Adrenal gland (tissue), 5 donors: ENCODE data around the gene DIPK1B.

Experiments
- POLR2A ChIP-seq, 2 donors: fragments of 450-650 bp; IDR thresholded peaks; one replicate each; pipeline ENCODE4 v1.6.1; 2017; ENCODE audit warnings: antibody characterized with exemption in 2 of 2, mild to moderate bottlenecking in 2 of 2, moderate library complexity in 1 of 2
- TF ChIP-seq, protein P1 (sequence below), 6 experiments: fragments of 450-650 bp in 4 of 6; fragments of 200-600 bp in 2 of 6; sonication (generic) in 1 of 6; IDR thresholded peaks; 1 replicate in 5 of 6; 2 replicates in 1 of 6; pipeline versions ENCODE4 v1.5.1 to v1.8.0; 2016 to 2021; ENCODE audit warnings: antibody characterized with exemption in 6 of 6, mild to moderate bottlenecking in 2 of 6, moderate library complexity in 1 of 6
- donor health status: DM: no; HTN: no; CAD: no.

DNA sequence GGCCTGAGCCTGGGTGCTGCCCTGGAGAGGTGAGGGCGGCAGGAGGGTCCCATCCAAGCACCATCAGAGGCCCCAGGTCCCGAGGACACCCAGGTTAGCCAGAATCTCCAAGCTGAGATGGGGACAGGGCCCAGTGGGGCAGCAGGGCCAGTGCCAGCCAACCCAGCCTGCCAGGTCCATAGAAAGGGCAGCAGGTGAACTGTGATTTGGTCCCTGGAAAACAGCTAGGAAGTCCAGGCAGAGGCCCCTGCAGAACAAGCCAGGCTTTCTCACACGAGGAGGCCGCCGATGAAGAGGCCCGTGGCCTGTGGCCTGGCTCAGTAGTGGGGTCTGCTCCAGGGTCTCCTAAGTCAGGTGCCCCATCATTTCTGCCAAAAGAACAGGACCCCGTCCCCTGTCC lies 27.2 kb upstream of the DIPK1B start:
- TF ChIP-seq, protein P1, sequence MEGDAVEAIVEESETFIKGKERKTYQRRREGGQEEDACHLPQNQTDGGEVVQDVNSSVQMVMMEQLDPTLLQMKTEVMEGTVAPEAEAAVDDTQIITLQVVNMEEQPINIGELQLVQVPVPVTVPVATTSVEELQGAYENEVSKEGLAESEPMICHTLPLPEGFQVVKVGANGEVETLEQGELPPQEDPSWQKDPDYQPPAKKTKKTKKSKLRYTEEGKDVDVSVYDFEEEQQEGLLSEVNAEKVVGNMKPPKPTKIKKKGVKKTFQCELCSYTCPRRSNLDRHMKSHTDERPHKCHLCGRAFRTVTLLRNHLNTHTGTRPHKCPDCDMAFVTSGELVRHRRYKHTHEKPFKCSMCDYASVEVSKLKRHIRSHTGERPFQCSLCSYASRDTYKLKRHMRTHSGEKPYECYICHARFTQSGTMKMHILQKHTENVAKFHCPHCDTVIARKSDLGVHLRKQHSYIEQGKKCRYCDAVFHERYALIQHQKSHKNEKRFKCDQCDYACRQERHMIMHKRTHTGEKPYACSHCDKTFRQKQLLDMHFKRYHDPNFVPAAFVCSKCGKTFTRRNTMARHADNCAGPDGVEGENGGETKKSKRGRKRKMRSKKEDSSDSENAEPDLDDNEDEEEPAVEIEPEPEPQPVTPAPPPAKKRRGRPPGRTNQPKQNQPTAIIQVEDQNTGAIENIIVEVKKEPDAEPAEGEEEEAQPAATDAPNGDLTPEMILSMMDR (IDR thresholded peaks at IDR 0.05): no peak
- no peak for TF ChIP-seq POLR2A (IDR thresholded peaks at IDR 0.05)
